HG03025 (cell line): ENCODE measurements around the gene CYTL1.
"Not testable (repeated sequence)": the region's sequence is repeated elsewhere in the genome, so short reads cannot be mapped to it uniquely, and the experiment has no call there.

ENCODE experiments used
- ATAC-seq: cut with Tn5 transposase; IDR thresholded peaks from one replicate; pipeline ENCODE4 v1.9.1; 2021; ENCODE audit warnings: mild to moderate bottlenecking, moderate library complexity; ENCODE audit not compliant: unreplicated experiment, low FRiP score

CYTL1 gene

DNA sequence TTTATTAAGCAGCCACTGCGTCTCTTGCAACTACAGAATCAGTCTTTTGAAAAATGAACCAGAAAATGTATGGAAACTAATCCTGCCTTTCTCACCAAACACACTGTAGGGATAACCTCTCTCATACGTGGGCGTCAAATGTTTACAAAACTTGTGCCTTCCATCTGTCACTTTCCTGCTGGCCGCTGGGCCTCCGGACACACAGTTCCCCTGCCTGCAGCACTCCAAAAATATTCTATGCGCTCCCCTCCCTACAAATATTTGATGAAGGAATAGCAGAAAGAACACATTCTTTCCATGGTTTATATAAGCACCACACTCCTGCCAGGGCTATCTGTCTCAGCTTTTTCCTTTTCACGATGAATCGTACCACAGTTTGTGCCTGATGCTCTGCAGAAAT, 14.9 kb upstream of the CYTL1 start:
- no peak for ATAC-seq

DNA sequence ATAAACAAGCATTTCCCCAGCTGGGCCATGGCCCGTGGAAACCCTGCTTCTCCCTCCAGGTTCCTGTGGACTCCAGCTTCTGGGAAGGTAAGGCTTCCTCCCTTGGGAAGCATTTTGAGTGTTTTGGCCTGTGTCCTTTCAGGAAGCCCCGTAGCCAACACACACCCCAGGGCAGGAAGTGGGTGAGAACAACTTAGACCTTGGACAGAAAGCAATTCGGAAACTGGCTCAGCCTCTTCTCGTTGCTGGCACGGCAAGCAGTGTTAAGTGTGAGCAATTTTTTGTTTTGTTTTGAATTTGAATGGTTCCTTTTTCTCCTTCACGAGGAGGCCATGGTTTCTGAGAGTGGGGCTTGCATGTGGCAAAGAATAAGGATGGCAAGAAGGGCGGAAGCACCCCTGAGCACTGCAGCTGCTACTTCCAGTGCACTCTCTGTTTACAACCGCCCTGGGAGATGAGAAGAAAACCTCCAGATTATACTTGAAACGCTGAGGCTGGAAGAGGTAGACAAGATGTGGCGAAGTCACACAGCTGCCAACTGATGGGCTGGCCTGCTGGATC, 14.1 kb upstream of the CYTL1 start:
- ATAC-seq, result no peak

DNA sequence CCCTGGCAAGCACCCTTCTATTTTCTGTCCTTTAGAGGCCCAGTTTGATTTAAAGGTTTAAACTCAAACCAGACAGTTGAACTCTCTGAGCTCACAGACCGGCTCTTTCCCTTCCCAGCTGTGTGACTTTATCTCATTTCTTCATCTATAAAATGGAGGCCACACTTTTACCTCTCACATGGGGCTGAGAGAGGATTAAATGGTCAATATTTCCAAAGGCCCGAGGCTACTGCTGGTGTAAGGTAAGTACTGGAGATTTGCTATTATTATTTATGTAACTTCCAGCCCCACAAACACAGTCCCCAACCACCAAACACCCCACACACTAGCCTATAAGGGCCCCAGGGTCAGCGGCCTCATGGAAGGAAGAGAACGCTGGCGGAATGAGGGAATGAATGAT, 13.6 kb upstream of the CYTL1 start:
- no peak for ATAC-seq

DNA sequence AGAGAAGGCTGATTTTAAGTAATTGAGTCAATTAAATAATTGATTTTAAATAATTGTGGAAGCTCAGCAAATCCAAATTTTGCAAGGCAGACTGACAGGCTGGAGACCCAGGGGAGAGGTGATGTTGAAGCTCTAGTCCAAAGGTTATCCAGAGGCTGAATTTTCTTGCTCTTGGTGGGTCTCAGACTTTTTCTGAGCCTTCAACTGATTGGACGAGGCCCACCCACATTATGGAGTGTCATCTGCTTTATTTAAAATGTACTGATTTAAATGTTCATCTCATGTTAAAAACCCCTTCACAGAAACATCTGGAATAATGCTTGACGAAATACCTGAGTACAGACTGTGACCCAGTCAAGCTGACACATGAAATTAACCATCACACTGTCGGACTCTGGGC, 11.7 kb upstream of the CYTL1 start:
- no peak for ATAC-seq

DNA sequence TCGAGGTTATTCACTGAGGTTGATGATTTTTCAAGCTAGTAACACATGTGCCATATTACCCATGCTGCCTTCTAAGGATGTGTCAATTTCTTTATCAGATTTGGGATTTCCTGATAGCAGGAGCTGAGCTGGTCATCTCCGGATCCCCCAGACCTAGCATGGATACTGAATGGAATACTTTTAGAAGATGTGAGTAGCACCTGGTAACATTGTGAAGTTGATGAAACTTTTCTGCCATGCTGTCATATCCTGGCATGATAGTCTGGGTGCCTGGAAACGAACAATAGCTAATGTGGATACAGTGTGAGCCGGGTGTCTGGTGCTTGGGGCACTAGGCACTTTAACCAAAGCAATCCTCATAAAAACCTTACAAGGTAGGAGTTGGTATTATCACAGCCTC, 11.0 kb upstream of the CYTL1 start:
- ATAC-seq, result no peak

DNA sequence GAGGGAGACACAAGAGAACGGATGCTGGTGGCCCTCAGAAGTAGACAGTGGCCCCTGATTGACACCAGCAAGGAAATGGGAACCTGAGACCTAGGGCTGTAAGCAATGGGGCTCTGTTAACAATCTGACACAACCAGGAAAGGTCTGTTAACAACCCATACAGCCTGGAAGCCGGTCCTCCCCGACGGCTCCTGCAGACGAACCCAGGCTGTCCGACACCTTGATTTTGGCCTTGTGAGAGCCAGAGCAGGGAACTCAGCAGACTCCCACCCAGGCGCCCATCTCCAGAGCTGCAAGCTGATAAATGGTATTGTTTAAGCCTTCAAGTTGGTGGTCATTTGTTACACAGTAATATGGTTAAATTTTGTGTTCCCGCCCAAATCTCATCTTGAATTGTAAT, 10.2 kb upstream of the CYTL1 start:
- ATAC-seq, result no peak

DNA sequence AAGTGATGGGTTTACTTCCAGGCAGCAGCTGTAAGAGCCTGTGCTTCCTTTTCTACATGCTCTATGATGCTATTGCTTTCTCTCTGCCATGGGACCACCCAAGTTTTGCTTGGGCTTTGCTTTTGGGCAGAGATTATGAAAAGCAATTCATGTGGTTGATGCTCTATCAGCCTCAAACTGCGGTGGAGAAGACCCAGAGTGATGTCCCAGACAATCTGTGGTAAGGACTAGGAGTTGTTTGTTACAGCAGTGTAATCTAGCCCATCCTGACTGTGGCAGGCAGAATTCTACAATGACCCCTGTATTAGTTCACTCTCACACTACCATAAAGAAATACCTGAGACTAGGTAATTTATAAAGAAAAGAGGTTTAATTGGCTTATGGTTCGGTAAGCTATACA, 9.2 kb upstream of the CYTL1 start:
- ATAC-seq, result no peak

DNA sequence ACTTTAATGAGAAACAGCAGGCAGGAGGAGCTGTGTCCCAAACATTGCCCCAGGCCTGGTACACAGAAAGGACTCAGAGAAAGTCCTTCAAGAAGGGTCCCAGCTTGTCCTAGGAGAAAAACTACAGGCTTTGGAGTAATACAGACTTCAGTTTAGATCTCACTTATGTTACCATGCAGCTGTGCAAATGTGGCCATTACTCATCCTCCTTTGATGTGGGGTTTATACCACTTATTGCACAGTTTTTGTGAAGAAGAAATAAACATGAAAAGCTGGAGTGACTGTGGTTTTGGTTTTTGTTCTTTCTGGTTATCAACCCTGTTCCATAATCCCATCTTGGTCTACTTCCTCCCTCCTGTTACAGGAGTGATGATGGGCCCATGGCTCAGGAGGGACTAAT, 8.1 kb upstream of the CYTL1 start:
- ATAC-seq, result no peak

DNA sequence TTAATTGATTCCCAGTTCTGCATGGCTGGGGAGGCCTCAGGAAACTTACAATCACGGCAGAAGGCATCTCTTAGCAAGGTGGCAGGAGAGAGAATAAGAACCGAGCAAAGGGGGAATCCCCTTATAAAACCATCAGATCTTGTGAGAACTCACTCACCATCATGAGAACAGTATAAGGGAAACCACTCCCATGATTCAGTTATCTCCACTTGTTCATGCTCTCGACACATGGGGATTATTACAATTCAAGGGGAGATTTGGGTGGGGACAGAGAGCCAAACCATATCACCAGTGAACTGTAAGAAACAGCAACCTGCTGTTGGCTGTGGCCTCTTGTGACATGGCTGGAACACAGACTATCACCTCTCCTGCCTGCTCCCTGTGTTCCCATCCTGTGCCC, 7.1 kb upstream of the CYTL1 start:
- no peak for ATAC-seq

DNA sequence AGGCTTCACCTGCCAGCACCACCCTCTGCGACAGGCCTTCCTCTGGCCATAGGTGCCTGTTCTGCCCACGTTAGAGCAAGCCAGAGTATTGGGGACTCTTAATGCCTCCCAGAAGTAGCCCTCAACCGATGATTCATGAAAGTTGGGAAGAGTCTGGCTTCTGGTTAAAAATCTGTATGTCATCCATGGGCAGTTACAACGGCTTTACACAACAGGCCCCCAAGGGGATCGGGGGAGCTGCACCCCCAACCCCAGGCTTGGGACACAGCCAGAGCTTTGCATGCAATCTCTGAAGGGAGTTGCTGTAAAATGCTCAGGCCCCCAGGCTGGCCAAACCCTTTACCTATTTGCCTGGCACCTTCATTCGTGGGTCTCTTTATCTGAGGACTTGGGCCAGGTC, 5.4 kb upstream of the CYTL1 start:
- no peak for ATAC-seq

DNA sequence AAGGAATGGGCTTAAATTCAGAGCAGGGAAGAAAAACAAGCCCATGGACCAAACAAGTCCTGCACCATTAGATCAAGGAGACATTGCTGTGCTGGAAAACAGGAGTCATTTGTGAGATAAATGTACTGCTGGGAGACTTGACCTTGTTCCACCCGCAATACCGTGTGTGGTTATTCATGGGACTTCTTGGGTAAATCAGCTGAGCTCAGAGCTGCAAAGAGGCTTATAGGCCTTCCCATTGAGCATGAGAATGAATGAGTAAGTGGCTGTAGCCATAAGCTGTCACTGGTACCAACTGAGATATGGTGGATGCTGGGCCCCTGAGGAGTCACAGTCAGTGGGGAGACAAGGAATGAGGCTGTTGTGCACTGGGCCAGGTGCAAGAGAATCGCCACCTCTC, 2.3 kb upstream of the CYTL1 start:
- no peak for ATAC-seq

DNA sequence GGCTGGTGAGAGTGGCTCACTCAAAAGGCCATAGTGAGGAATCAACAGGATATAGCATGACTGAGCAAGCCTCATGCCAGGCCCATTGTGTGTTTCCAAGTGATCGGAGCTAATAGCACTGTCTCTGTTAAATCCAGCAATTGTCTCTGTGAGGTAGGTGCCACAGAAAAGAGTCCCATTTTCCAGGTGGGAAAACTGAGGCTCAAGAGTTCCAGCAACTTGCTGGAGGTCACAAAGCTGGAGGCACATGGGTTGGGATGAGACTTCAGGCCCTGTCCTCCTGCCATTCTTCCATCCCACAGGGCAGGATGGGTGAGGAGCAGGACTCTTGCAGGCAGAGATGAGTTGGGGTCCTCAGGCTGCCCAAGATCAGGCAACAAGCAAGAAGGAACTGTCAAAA, 1.1 kb upstream of the CYTL1 start:
- ATAC-seq, result no peak

DNA sequence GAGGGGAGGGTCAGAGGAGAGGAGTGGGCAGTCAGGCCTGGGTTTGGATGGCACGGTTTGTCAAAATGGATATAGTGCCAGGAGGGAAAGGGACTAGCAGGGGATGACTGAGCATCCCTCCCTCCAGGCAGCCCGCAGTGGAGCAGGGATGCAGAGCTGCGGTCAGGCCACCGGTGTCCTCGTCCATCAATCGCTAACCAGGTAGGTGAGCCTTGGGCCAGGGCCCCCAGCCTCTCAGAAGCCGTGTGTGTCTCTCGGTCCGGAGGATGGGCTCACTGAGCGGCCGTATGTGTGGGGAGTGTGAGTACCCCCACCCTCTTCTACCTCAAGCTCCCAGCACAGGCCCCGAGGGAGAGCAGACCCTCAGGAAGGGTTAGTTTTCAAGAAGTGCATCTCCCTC, 538 bp upstream of the CYTL1 start:
- no peak for ATAC-seq

DNA sequence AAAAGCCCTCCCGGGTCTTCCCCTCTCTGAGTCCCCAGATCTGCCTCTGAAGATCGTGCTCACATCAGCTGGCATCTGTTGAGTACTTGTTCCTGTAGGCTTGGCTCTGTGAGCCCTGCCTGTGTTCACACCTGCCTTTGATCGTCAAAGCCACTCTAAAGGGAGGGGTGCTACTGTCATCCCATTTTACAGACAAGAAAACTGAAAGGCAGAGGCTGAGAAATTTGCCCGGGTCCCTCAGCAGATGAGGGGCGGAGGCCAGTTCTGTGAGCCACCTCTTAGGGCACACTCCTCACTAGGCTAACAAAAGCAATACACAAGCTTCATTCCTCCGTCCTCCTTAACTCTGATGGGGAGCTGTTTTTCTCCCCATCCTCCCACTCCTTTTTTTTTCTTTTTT, 655 bp downstream of the CYTL1 start:
- no peak for ATAC-seq

DNA sequence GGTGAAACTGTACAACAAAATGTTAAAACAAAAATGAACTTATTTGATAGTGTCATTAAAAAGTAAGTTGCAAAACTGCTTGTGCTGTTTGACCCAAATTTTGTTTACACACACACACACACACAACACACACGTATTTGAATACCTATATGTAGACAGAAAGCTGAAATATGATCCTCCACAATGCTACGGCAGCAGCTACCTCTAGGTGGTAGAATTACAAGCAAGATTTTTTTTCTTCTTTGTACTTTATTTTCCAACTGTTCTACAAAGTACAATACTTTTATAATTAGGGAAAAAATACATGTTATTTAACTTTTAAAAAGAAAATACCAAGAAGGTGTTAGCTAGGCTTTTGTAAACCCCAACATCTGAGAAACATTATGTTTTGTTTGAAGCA, 1.2 kb downstream of the CYTL1 start:
- no peak for ATAC-seq

DNA sequence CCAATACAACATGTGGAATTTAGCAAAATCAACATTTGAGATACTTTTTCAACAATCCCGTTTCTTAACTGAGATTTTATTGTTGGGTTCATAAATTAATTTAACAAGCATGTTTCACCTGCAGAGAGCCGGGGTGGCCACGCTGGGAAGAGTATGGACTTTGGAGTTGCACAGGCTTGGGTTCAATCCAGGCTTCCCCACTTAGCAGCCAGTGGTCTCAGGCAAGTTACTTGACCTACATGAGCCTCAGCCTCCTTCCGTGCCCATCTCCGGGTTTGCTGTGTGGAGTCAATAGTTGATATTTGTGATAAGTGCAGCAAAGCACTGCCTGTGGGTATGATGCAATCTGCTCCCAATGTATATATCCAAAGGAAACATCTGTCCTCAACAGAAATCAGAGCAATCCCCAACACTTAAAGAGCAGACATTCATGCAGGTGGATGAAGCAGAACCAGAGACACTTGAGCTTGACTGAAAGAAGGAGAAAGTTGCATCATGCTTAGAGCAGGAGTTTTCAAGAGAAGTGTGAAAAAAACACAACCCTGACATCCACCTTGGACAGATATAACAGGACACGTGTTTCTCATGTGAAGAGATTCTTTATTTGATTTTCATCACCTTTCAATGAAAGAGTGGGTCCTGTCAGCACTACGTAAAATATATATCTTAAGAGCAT, 5.1 kb downstream of the CYTL1 start:
- no peak for ATAC-seq

DNA sequence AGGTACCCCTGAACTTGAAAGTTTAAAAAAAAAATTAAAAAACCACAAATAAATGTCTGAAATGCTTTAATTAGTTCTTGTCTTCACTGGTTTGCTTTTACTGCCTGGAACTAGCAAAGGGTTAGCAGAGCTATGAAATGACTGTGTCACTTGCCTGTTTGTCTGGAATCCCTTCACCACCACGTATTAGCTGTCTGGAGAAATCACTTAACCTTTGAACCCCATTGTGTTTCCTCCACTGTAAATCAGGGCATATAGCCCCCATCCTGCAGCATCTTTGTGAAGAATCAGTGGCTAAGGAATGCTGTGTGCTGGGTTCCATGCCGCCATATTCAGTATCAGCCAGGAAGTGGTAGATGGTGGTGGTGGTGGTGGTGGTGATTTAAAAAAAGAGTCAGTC, 6.3 kb downstream of the CYTL1 start:
- ATAC-seq, result no peak

DNA sequence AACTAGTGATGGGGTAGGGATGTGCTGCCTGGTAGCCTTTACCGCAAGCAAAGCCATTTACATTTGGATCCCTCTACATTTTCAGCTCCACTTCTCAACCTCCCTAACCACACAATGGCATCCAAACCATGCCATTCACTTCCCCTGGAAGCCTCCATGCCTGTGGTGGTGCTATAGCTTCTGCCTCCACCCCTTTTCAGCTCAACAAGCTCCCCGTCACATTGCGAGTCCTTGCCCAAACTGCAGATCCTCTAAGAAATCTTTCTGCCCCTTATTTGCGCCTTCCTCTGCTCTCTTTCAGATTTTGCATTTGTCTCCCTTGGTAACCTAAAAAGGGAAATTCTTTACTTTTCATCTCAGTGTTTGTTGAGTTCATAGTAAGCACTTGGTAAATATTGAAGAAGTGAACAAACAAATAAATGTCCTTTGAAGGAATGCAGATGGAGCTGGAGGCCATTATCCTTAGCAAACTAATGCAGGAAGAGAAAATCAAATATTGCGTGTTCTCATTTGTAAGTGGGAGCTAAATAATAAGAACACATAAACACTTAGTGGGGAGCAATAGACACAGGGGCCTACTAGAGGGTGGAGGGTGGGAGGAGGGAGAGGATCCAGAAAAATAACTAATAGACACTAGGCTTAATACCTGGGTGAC, 6.9 kb downstream of the CYTL1 start:
- no peak for ATAC-seq

DNA sequence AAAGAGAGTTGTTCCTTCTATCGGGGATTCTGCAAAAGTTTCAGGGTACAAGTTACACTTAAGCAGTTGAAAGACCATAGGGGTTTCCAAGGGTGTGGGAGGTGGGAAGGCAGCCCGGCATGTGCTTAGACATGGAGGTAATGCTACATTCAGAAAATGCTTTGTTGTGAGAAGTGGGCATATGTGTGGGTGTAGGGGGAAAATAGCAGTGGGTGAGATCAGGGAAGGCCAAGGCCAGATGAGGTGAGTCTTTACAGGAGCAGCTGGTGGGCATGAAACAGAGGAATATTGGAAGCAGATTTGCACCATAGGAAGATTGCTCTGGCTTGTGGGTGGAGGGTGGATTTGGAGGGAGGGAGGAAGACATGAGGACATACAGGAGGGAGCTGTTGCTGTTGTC, 8.3 kb downstream of the CYTL1 start:
- no peak for ATAC-seq

DNA sequence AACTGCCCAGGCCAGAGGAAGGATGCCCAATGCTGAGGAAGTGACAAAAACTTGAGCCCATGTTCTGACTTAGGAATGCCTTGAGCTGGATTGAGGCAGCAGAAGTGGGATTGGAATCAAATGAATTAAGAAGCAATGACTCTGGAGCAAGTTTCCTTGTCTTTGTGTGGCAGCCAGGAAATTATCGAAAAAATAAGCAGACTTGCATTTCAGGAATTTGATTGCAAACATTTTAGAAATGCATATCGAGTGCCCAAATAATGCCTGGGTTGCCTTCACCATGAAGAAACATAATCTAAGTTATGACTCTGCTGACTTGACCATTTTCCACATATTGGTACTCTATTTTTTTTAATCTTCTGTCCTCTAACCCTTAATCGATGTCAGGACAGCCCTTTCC, 9.5 kb downstream of the CYTL1 start:
- ATAC-seq, result no peak

DNA sequence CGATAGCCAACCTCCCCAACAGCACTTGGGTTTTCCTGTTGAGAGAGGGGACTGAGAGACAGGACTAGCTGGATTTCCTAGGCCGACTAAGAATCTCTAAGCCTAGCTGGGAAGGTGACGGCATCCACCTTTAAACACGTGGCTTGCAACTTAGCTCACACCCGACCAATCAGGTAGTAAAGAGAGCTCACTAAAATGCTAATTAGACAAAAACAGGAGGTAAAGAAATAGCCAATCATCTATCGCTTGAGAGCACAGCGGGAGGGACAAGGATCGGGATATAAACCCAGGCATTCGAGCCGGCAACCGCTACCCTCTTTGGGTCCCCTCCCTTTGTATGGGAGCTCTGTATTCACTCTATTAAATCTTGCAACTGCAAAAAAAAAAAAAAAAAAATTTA, 12.3 kb downstream of the CYTL1 start:
- not testable (repeated sequence) for ATAC-seq

DNA sequence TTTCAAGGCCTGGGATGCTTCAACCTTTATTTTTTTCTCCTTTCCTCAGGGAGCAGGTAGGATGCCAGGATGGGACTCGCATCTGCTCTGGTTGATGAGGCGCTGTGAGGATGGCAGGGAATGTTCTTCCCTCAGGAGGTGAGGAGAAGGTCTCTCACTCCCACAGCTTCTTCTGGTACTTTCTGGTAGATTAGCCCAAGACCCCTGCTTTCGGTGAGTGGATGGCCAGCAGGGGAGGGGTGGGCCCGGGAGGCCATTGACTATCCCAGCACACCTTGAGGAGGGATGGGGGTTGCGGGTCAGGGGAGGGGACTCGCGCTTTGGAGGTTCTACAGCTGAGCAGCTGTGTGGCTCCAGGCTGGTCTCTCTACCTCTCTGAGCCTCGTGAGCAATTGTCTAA, 14.8 kb downstream of the CYTL1 start:
- ATAC-seq, result no peak
